ENCODE data around the gene NBAS. TPM values are rescaled to one million over a fixed set of nuclear protein-coding genes. Genes with fewer than 3 reads are reported as not detected.

Gene NBAS
- total RNA-seq (2014; rRNA removed; shearing (Covaris generic)), result 34.8 and 39.2 TPM in 2 replicates

GRCh38 chr2:15560988-15561573 lies at the start of gene NBAS:
Gene NBAS (minus strand): TSS chr2:15561334. CDS start chr2:15561304, 30 bp downstream.

GRCh38 chr2:15591692-15592463 lies 30.7 kb upstream of the NBAS start, which contains the start of gene DDX1:
Gene DDX1 (plus strand): TSS chr2:15591868. CDS start chr2:15591934, 66 bp downstream.

Other genes starting within 250 kb of the NBAS start
- 77.7 and 88.3 TPM in 2 replicates for gene DDX1, start 30.5 kb upstream of the NBAS start, total RNA-seq (2014; rRNA removed; shearing (Covaris generic))